Ascending aorta (tissue), 2 donors: ENCODE data around the gene ZBTB20. TPM values are rescaled to one million over a fixed set of nuclear protein-coding genes. Genes with fewer than 3 reads are reported as not detected.

Experiments
- DNase-seq, 2 donors: peaks; one replicate each; pipeline ENCODE4 v3.0.0-alpha.2; 2019; ENCODE audit warnings: low spot score in 2 of 2
- H3K27ac ChIP-seq, 2 donors: fragments of 200-600 bp; sonication (generic); one replicate each; pipeline ENCODE4 v1.5.1; 2016 to 2017; ENCODE audit warnings: mild to moderate bottlenecking in 1 of 2
- H3K27me3 ChIP-seq: fragments of 200-600 bp; sonication (generic); one replicate; pipeline ENCODE4 v1.5.1; 2017
- H3K36me3 ChIP-seq, 2 donors: fragments of 200-600 bp; sonication (generic); one replicate each; pipeline ENCODE4 v1.5.1; 2016
- H3K4me1 ChIP-seq, 2 donors: fragments of 200-600 bp; sonication (generic); one replicate each; pipeline ENCODE4 v1.5.1; 2016 to 2017; ENCODE audit warnings: mild to moderate bottlenecking in 1 of 2
- H3K4me3 ChIP-seq, 2 donors: fragments of 200-600 bp; sonication (generic); one replicate each; pipeline ENCODE4 v1.5.1; 2016 to 2017; ENCODE audit warnings: mild to moderate bottlenecking in 1 of 2
- H3K9me3 ChIP-seq, 2 donors: fragments of 200-600 bp; sonication (generic); one replicate each; pipeline ENCODE4 v1.5.1; 2016
- intact Hi-C: fragments of 100-400 bp; cut with DNase I; formaldehyde crosslinking; loops from one replicate; pipeline ENCODE4 v1.15.1; 2023
- total RNA-seq: library from RNA; depleted of rRNA; stranded (reverse); fragments of >200 nt; gene quantifications from one replicate; pipeline ENCODE4 v1.1.0, GENCODE V29; 2016
- TF ChIP-seq, protein P1 (sequence below), 3 experiments: fragments of 200-600 bp in 2 of 3; fragments of 450-650 bp in 1 of 3; sonication (generic) in 2 of 3; IDR thresholded peaks; one replicate each; pipeline ENCODE4 v1.5.1; 2016 to 2019; ENCODE audit warnings: antibody characterized with exemption in 3 of 3, mild to moderate bottlenecking in 1 of 3, moderate library complexity in 1 of 3

Gene ZBTB20
- total RNA-seq, 1 donor from 2014 or later, result 60.3 TPM

DNA sequence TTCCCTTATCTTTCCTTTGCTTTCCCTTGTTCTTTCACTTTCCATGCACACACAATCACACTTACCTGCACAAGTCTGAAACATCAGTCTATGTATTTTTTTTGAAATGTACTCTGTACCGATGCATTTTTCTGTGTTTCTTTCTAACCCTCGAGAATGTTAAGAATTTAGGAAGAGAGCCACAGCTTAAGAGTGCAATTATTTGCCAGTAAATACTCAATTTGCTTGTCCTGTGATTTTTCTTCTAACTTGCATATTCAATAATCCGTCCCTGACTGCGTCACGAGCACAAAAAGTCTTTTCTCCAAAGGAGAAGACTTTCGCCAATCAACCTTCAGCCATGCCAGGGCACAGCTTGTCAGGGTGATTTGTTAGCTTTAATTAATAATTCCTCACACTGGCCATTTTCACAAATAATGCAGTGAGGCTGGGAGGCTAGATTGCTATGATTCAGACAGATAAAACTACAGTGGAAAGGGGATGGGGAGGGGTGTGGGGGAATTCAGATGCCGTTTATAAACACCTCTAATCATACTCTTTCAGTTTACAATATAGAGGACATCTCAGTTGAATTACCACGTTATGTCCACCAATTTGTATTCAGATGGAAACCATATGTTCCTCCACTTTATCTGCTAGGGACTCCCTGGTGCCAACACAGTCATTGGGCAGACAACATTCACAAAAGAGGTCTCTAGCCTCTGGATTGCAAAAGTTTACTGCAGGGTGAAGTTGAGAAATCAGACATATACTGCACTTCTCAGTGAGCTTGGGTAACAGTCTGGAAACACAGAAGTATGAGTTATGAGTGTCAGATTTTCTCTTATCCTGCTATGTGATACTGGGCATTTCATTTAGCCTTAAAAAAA lies 388.0 kb downstream of the ZBTB20 start:
- no peak overlapping the region for H3K27ac ChIP-seq
- intact Hi-C loops, result no loop called here
- H3K36me3 ChIP-seq, result no peaks in the 10 kb centered on the region
- peak overlapping the region; percentile 43 to 54 for H3K4me3 ChIP-seq
- no peaks in the 10 kb centered on the region for H3K27me3 ChIP-seq
- TF ChIP-seq, protein P1, sequence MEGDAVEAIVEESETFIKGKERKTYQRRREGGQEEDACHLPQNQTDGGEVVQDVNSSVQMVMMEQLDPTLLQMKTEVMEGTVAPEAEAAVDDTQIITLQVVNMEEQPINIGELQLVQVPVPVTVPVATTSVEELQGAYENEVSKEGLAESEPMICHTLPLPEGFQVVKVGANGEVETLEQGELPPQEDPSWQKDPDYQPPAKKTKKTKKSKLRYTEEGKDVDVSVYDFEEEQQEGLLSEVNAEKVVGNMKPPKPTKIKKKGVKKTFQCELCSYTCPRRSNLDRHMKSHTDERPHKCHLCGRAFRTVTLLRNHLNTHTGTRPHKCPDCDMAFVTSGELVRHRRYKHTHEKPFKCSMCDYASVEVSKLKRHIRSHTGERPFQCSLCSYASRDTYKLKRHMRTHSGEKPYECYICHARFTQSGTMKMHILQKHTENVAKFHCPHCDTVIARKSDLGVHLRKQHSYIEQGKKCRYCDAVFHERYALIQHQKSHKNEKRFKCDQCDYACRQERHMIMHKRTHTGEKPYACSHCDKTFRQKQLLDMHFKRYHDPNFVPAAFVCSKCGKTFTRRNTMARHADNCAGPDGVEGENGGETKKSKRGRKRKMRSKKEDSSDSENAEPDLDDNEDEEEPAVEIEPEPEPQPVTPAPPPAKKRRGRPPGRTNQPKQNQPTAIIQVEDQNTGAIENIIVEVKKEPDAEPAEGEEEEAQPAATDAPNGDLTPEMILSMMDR (IDR thresholded peaks at IDR 0.05), result no peak
- no peaks in the 10 kb centered on the region for H3K4me1 ChIP-seq
- H3K9me3 ChIP-seq, result no peaks in the 10 kb centered on the region
- no peak for DNase-seq

DNA sequence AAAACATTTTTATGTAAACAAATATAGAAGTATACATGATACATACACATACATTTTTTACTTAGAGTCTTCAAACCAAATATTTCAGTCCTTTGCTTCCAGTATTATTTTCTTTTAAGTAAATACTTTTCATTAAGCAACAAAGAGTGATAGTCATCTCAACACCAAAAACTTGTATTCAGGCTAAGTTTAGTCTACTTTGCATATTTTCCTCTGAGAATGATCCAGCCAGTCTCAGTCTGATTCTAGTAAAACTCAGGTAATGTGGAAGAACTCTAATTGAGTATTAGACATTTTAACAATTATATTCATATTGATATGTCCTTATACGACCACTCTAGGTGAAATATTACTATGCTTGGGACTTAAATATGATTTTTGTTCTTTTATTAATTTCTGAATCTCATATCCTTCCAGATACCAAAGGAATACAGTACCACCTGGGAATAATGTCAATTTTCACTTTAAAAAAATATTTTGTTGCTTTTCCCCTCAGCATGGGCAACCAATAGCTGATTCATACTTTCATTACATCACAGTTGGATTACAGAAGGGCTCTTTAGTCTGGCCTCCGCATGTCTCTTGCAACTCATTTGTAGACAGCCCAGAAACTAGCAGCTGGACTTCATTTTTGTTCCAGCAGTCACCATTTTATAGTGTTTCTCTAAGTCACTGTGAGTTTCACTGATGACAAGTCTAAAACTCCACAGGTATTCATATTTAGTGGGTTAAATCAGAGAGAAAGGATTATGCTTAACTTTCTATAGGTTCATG lies 390.4 kb downstream of the ZBTB20 start:
- no peaks in the 10 kb centered on the region for H3K9me3 ChIP-seq
- H3K27me3 ChIP-seq, result no peaks in the 10 kb centered on the region
- no peak for DNase-seq
- no peak overlapping the region for H3K4me3 ChIP-seq
- intact Hi-C loops, result no loop called here
- H3K36me3 ChIP-seq, result no peaks in the 10 kb centered on the region
- TF ChIP-seq, protein P1 (IDR thresholded peaks at IDR 0.05), result no peak
- no peaks in the 10 kb centered on the region for H3K4me1 ChIP-seq
- no peak overlapping the region for H3K27ac ChIP-seq

DNA sequence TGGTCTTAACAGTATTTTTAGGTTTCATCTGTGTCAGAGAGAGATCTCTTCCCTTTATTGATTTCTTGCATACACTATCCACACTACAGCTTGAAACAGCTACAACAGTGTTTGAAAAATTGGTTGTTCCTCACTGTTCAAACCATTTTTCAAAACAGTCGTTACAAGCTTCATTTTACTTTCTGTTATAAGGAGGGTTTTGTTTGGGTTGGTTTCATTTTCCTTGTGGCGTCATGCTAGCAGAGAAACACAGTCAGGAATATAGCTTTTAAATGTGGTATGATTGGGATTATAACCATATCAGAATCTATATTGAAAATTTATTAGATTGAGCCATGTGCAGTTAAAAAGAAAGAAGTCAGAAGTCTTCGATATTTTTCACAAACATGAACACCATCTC lies 400.6 kb downstream of the ZBTB20 start:
- Histone ChIP-seq H3K36me3 (no peaks in the 10 kb centered on the region), H3K4me1 (peaks cover 0 to 11% of the 10 kb centered on the region in 2 donors), H3K27ac (peak overlapping the region; percentile 45 to 61), H3K9me3 (no peaks in the 10 kb centered on the region), H3K27me3 (no peaks in the 10 kb centered on the region), H3K4me3 (peak overlapping the region; percentile 24 to 56)
- TF ChIP-seq, protein P1 (IDR thresholded peaks at IDR 0.05), result no peak
- intact Hi-C loops, result no loop called here
- no peak for DNase-seq

DNA sequence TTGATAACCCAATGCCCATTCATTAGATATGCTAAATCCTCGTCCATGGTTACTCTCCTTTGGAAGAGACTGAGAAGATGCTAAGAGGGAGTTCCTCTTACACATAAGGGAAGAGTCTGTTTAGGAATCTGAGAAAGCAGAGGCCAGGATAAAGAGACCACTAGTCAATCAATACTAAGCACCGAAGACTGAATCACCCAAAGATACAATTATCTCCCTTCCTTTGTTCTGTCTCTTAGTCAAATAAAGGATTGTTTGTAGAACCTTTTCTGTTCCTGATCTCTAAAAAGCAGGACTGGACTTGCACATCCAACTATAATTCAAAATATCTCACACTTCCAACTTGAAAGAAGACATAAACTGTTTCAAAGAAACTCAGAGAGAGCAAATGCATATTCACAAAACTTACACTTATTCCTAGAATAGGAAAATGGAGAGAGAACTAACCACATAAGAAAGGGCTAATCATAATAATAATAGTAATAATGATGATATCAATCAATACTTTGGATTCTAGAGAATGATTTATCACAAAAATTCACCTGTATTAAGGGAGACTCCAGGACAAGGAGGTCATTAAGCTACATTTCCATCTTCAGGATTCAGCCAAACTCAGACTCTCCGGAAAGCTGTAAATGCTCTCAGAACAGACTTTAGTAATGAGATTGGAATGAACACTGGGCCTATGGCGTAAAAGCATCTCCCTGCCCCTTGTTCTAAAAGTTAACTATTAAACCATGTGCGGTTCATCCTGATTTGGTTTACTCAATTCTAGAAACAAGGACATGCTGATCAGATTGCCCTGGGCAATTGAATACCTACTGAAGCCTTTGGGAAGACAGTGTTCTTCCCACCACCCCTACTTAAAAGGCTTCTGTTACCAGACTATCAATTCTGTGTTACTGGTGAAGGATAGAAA lies 401.5 kb downstream of the ZBTB20 start:
- no peaks in the 10 kb centered on the region for H3K36me3 ChIP-seq
- no peaks in the 10 kb centered on the region for H3K9me3 ChIP-seq
- H3K27ac ChIP-seq, result peak overlapping the region; percentile 45 to 61
- no peaks in the 10 kb centered on the region for H3K27me3 ChIP-seq
- DNase-seq, result no peak
- intact Hi-C loops, result no loop called here
- H3K4me3 ChIP-seq, result peak overlapping the region; percentile 24 to 56
- H3K4me1 ChIP-seq, result peaks cover 0 to 11% of the 10 kb centered on the region in 2 donors
- TF ChIP-seq, protein P1 (IDR thresholded peaks at IDR 0.05), result no peak
